Activated gamma-delta T cell treated with anti-CD3 and anti-CD28 coated beads, Interleukin-2, amount 50 U/mL, for 16 hours (primary cell): ENCODE measurements around the gene MT1E.

ENCODE experiments used
- DNase-seq: peaks from one replicate; pipeline ENCODE4 v3.0.0-alpha.2; 2020; ENCODE audit warnings: low read depth

MT1E gene

GRCh38 chr16:56626685-56627084 lies 1.1 kb downstream of the MT1E start:
- no peak for DNase-seq

DNA sequence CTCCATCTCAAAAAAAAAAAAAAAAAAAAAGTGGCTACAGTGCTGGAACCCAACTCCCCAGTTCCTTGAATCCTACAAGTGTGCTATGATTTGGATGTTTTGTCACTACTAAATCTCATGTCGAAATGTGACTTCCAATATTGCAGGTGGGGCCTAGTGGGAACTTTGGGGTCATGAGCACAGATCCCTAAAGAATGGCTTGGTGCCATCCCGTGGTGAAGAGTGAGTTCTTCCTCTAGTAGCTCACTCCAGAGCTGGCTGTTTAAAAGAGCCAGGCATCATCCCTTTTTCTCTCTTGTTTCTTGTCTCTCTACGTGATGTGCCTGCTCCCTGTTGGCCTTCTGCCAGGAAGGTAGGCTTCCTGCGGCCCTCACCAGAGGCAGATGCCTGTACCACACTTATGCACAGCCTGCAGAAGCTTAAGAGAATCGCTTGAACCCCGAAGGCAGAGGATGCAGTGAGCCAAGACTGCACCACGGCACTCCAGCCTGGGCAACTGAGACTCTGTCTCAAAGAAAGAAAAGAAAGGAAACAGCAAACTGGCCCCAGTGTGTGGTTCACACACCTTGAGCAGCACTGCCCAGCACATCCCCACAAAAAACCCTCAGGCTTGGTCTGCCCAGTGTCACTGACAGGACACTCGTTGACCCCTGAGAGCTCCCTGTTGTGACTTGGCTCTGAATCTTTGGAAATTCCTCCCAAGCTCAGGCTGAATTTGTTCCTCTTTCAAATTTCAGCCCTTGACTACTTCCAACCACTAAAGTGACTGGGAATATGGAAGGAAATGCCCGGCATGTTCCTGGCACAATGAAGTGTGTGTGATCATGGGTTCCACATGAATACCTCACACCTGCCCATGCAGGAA lies 3.1 kb downstream of the MT1E start:
- no peak for DNase-seq

DNA sequence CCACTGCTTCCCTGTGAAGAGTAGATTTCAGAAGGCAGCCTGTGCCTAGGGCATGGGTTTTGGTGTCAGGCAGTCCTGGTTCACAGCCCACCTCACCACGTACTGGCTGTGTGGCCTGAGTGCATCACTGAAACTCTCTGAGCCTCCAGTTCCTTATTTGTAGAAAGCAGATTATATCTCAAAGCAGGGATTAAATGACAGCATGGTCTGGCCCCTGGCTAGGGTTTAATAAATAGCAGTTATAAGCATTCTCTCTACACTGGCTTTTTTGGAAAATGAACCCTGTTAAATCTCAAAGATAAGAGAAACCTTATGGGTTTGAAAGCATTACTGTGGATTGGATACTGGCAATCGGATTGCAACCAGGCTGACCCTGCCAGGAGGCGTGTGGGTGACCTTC lies 4.0 kb downstream of the MT1E start:
- DNase-seq = no peak

DNA sequence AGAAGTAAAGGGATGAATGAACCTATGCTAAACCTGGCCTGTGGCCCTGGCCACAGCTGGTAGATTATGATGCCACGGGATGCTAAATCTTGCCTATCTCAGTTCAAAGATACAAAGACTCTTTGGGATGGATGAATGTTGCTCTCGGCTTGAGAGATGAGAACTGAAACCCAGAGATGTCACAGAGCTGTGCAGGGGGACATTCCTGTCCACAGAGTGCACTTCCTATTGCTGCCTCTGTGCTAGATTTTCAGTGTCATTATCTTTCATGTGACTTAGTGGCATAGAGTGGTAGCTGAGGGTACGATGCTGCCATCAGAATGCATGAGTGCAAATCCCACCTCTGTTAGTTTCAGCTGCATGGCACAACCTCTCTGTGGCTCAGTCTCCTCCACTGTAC lies 4.6 kb downstream of the MT1E start:
- no peak for DNase-seq

GRCh38 chr16:56631197-56631596 lies 5.6 kb downstream of the MT1E start:
- DNase-seq = no peak

GRCh38 chr16:56631832-56632155 lies 6.2 kb downstream of the MT1E start:
- no peak for DNase-seq

DNA sequence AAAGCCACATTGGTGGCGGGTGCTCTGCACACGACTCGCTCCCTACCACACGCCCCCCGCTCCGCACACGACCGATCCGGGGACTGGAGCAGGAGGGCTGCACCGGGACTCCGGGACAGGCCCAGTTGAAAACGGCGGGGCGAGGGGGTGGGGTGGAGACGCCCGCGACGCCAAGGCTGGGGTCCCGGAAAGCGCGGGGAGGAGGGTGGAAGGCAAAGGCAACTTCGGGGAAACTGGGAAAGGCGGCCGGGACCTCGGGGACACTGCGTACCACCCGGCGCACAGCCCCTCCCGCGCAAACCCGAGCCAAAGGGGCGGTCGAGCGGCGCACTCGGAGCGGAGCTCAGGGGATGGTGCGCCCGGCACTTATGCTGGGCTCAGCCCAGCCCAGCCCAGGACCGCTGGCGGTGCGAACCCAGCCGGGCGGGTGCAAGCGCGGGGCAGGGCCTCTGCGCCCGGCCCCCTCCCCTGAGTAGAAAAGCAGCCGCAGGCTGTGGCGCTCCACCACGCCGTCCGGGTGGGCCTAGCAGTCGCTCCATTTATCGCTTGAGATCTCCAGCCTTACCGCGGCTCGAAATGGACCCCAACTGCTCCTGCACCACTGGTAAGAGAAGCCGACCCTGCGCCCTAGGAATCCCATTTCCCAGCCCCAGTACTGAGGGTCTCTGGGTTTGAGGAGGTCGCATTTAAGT lies 6.7 kb downstream of the MT1E start, which contains the start of gene MT1M:
TSS of gene MT1M (plus strand) at position 504 of the 692 bp plus-strand sequence. CDS start at position 577, 73 bp downstream.
- no peak for DNase-seq

- no peak for DNase-seq
Observed at GRCh38 chr16:56632848-56633365, 7.3 kb downstream of the MT1E start.

- DNase-seq = no peak
Observed at GRCh38 chr16:56633535-56633934, 8.0 kb downstream of the MT1E start.

- DNase-seq = no peak
Observed at GRCh38 chr16:56634715-56635440, 9.3 kb downstream of the MT1E start.

- no peak for DNase-seq
Observed at GRCh38 chr16:56635441-56635967, 9.9 kb downstream of the MT1E start.

GRCh38 chr16:56636616-56637413 lies 11.2 kb downstream of the MT1E start:
- DNase-seq = no peak

- no peak for DNase-seq
Observed at GRCh38 chr16:56637814-56638750, 12.5 kb downstream of the MT1E start, which contains the start of gene MT1A. Gene MT1A (plus strand): TSS chr16:56638666. CDS start chr16:56638739, 73 bp downstream.

DNA sequence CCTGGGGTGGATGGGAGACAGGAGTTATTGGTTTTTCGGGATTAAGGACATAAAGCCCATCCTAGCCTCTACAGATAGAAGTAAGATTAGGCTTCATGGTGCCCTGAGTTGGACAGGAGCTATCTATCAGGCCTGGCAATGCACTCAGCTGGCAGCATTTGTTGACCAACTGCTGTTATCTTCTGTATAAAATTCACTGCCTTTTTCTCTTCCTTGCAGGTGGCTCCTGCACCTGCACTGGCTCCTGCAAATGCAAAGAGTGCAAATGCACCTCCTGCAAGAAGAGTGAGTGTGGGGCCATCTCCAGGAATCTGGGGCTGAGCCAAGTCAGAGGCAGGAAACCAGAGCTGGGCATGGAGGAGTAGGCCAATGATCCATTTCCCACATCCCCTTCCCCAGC lies 13.5 kb downstream of the MT1E start:
- DNase-seq = no peak

DNA sequence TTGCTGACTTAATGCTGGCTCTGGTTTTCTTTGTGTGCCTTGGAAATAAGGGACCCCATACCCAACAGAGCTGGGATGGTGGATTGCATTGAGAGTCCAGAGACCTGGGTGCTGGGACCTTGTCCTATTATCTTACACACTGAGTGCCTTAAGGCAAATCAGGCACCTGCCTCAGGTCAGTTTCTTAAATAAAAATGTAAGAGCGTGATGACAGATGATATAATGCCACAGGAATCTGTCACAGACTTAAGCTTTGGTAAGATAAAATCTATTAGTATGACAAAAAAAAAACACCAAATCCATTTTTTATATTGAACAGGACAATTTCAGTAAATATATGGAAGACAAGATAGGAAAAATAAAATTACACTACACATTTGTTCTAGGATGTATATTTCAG lies 14.5 kb downstream of the MT1E start:
- DNase-seq = no peak

DNA sequence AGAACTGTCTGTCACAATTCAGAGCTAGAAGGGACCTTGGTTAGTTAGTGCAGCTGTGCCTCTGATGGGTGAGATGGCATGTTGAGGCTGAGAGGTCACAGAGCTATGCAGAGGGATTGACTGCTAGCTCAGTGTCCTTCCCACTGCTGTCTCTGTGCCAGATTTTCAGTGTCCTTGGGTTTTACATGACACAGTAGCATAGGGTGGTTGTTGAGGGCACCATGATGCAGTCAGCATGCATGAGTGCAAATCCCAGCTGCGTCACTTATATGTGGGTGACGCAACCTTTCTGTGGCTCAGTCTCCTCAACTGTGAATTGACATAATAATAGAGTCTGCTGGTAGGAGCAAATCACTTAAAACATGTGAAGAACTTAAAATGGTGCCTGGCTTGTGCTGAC lies 15.6 kb downstream of the MT1E start:
- DNase-seq = no peak

- DNase-seq = peak; percentile 57
Observed at GRCh38 chr16:56643080-56643778, 17.6 kb downstream of the MT1E start.

- no peak for DNase-seq
Observed at GRCh38 chr16:56643833-56644232, 18.3 kb downstream of the MT1E start.

- no peak for DNase-seq
Observed at GRCh38 chr16:56645311-56645710, 19.7 kb downstream of the MT1E start.

DNA sequence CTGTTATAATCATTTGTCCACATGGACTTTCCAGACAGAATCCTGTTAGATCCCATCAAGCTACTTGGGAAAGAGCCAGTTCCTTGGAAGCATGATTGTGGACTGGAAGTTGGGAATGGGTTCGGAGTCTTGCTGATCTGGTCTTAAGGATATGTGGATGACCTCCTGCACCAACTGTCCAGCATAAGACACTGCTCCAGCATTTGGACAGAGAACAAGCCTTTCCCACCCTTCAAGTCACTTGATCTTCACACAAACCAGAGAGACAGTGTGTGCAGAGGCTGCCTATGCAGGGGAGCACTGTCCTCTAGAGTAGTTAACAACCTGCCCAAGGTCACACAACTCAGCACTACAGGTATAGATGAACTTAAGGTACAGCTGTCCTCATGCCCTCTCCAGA lies 20.3 kb downstream of the MT1E start:
- no peak for DNase-seq
